ENCODE data around the gene NRDC. TPM values are rescaled to one million over a fixed set of nuclear protein-coding genes. Genes with fewer than 3 reads are reported as not detected.
A peak's percentile ranks its signal among the peaks of the same experiment; 100 is the strongest.

The NRDC gene
- total and polyA plus RNA-seq, 9 of the 15 experiments (the other 6 are each of a cell fraction or from before 2014, with no cell fraction given), result 102 to 371 (median 201) TPM

- TF ChIP-seq HNRNPH1 (optimal IDR thresholded peaks at IDR 0.05; ENCODE audit: low read depth, low read length), result no peak
Measured at GRCh38 chr1:51741121-51741681, 137.3 kb downstream of the NRDC start (continued).

GRCh38 chr1:51740652-51741051, 137.9 kb downstream of the NRDC start:
- peak overlapping the region; percentile 15; the same call in 1 of the 3 replicates for H3K27ac ChIP-seq (ENCODE audit: extremely low read depth, low read depth, low read length)
- H3K9me1 ChIP-seq (ENCODE audit: control insufficient read depth, insufficient read depth, low read length), result no peaks in the 10 kb centered on the region
- FAIRE-seq, result no peak
- no peak for ATAC-seq
- no peak overlapping the region for H3K4me3 ChIP-seq
- H3K9me3 ChIP-seq (replicated peaks; ENCODE audit: control insufficient read depth, insufficient read depth, low read depth, low read length), result no peaks in the 10 kb centered on the region
- CTCF ChIA-PET (ENCODE audit: low intra/inter-chr PET ratio), result no interaction called here
- in situ Hi-C loops (cut with MboI) (no loop called here), intact Hi-C loops (cut with micrococcal nuclease) (no loop called here)
- H3K9ac ChIP-seq (ENCODE audit: insufficient read depth in 1 of 2, low read depth in 2 of 2, low read length in 2 of 2), result peak overlapping the region in 1 of 2 experiments; percentile 18; a peak in 1 of 4 replicates
- H3K4me2 ChIP-seq (ENCODE audit: insufficient read depth, low read length), result no peak overlapping the region
- peaks cover 6 to 54% of the 10 kb centered on the region in 2 experiments; a peak in 4 of 5 replicates for H3K4me1 ChIP-seq (replicated peaks in 1 of 2; ENCODE audit: control insufficient read depth in 2 of 2, insufficient read depth in 2 of 2, low read length in 2 of 2)
- H3K36me3 ChIP-seq (ENCODE audit: control insufficient read depth, insufficient read depth, low read length), result peaks cover 8% of the 10 kb centered on the region
- peaks cover 4% of the 10 kb centered on the region; the same call in 1 of the 2 replicates for H4K20me1 ChIP-seq (replicated peaks; ENCODE audit: control insufficient read depth, insufficient read depth, low read length)
- no peaks in the 10 kb centered on the region for H3K27me3 ChIP-seq (ENCODE audit: control insufficient read depth in 2 of 2, insufficient read depth in 2 of 2, low read length in 2 of 2)
- no peak overlapping the region for H2AFZ ChIP-seq (ENCODE audit: low read depth, low read length)
- 39% methylated on average over 3 of the region's 3 CpGs for WGBS (ENCODE audit: insufficient coverage, low coverage, missing lambda C conversion rate)
- TF ChIP-seq PATZ1 (CRISPR knock-in tag; IDR thresholded peaks at IDR 0.05; ENCODE audit: borderline replicate concordance) (no peak), PKNOX1 (IDR thresholded peaks at IDR 0.05) (peak; percentile 57), PBX2 (CRISPR knock-in tag; IDR thresholded peaks at IDR 0.05; ENCODE audit: low read depth) (no peak), PBX2 (tag; conservative IDR thresholded peaks at IDR 0.05; ENCODE audit: low read depth) (peak; percentile 89), ZFP30 (CRISPR knock-in tag; IDR thresholded peaks at IDR 0.05; ENCODE audit: borderline replicate concordance) (no peak), MEIS2 (IDR thresholded peaks at IDR 0.05; ENCODE audit: partially characterized antibody) (peak; percentile 88), JUN (IDR thresholded peaks at IDR 0.05; ENCODE audit: borderline replicate concordance, low read depth, low read length) (no peak), JUN (CRISPR knock-in tag; IDR thresholded peaks at IDR 0.05; ENCODE audit: borderline replicate concordance) (no peak), ETV1 (tag; conservative IDR thresholded peaks at IDR 0.05; ENCODE audit: low read depth) (0 out of 2 replicates have a peak, but pooled peaks have one; percentile 28), HIVEP1 (CRISPR knock-in tag; IDR thresholded peaks at IDR 0.05) (no peak), ZNF277 (CRISPR knock-in tag; IDR thresholded peaks at IDR 0.05; ENCODE audit: borderline replicate concordance) (no peak)
- no peak for DNase-seq (ENCODE audit: extremely low read depth in 1 of 4, low spot score in 3 of 4)
- H3K79me2 ChIP-seq (ENCODE audit: control insufficient read depth, insufficient read depth, low read length), result peaks cover 96% of the 10 kb centered on the region
- POLR2A ChIA-PET, result interaction anchor here (5.9 to 6.1 kb wide), 2 partner anchors 10 to 11 kb away, joined by 44 to 52 read pairs; no protein-coding TSS in a partner anchor
- BruUV-seq (replicated peaks), result no TSS peak
